CD1c-positive myeloid dendritic cell (primary cell): Measurements from ENCODE around the gene UPF1.

Experiments used
- DNase-seq: peaks from one replicate; pipeline ENCODE4 v3.0.0-alpha.2; 2016; ENCODE audit errors: extremely low spot score

Gene UPF1

GRCh38 chr19:18831524-18832305, at the start of gene UPF1:
UPF1 (plus strand) TSS chr19:18831959; CDS start chr19:18832210, 251 bp downstream.
- peak; percentile 99 for DNase-seq

GRCh38 chr19:18782559-18783225, 49.1 kb upstream of the UPF1 start:
- DNase-seq: no peak

GRCh38 chr19:18783958-18784785, 47.6 kb upstream of the UPF1 start:
- DNase-seq: no peak

GRCh38 chr19:18784786-18785120, 47.0 kb upstream of the UPF1 start:
- DNase-seq: no peak

- DNase-seq: peak; percentile 70
Observed at GRCh38 chr19:18785179-18786124, 46.3 kb upstream of the UPF1 start.

GRCh38 chr19:18788529-18789421, 43.0 kb upstream of the UPF1 start:
- DNase-seq: peak; percentile 23

- DNase-seq: no peak
Observed at GRCh38 chr19:18789422-18789869, 42.3 kb upstream of the UPF1 start.

- DNase-seq: peak; percentile 50
Observed at GRCh38 chr19:18789883-18790565, 41.7 kb upstream of the UPF1 start.

- no peak for DNase-seq
Observed at GRCh38 chr19:18790566-18791314, 41.0 kb upstream of the UPF1 start, which contains the start of gene COMP. COMP (minus strand) TSS chr19:18791305; CDS start chr19:18791269, 36 bp downstream.

GRCh38 chr19:18791315-18791678, 40.5 kb upstream of the UPF1 start:
- no peak for DNase-seq

- DNase-seq: no peak
Observed at GRCh38 chr19:18792661-18793060, 39.1 kb upstream of the UPF1 start.

GRCh38 chr19:18793144-18794028, 38.4 kb upstream of the UPF1 start:
- DNase-seq: no peak

GRCh38 chr19:18794029-18794313, 37.8 kb upstream of the UPF1 start:
- no peak for DNase-seq

- no peak for DNase-seq
Observed at GRCh38 chr19:18794692-18795091, 37.1 kb upstream of the UPF1 start.

GRCh38 chr19:18795540-18795939, 36.2 kb upstream of the UPF1 start:
- peak; percentile 49 for DNase-seq

- no peak for DNase-seq
Observed at GRCh38 chr19:18796239-18796638, 35.5 kb upstream of the UPF1 start.

- no peak for DNase-seq
Observed at GRCh38 chr19:18798384-18799352, 33.1 kb upstream of the UPF1 start.
